Esophagus squamous epithelium (tissue), 5 donors: ENCODE data around the gene ADAMTS2. TPM values are rescaled to one million over a fixed set of nuclear protein-coding genes. Genes with fewer than 3 reads are reported as not detected.

ENCODE experiments used
- DNase-seq: peaks from one replicate; lab custom pipeline; 2025; lab: John Stamatoyannopoulos, UW
- H3K27ac ChIP-seq, 4 donors: fragments of 200-600 bp; sonication (generic); one replicate each; pipeline ENCODE4 v1.5.1; 2016 to 2019; ENCODE audit warnings: mild to moderate bottlenecking in 1 of 4
- H3K27me3 ChIP-seq, 4 donors: fragments of 200-600 bp; sonication (generic); 1 replicate in 3 of 4; 2 replicates in 1 of 4; pipeline versions ENCODE4 v1.5.1 to v1.6.0; 2017 to 2021; ENCODE audit warnings: antibody characterized with exemption in 1 of 4
- H3K36me3 ChIP-seq, 3 donors: fragments of 200-600 bp; sonication (generic); one replicate each; pipeline ENCODE4 v1.5.1; 2016 to 2019
- H3K4me1 ChIP-seq, 3 donors: fragments of 200-600 bp; sonication (generic); one replicate each; pipeline ENCODE4 v1.5.1; 2017 to 2019
- H3K4me3 ChIP-seq, 4 donors: fragments of 200-600 bp; sonication (generic); 1 replicate in 3 of 4; 2 replicates in 1 of 4; pipeline ENCODE4 v1.5.1; 2016 to 2019; ENCODE audit warnings: mild to moderate bottlenecking in 2 of 4, moderate library complexity in 1 of 4
- H3K9me3 ChIP-seq, 3 donors: fragments of 200-600 bp; sonication (generic); one replicate each; pipeline ENCODE4 v1.5.1; 2016 to 2019
- POLR2A ChIP-seq, 4 donors: fragments of 450-650 bp; IDR thresholded peaks; one replicate each; pipeline ENCODE4 v1.6.1; 2017; ENCODE audit warnings: antibody characterized with exemption in 4 of 4, mild to moderate bottlenecking in 4 of 4, moderate library complexity in 3 of 4
- WGBS, 2 donors: methylation state at CpG; one replicate each; pipeline ENCODE4 v1.1.5; 2018; 5-methylcytosine and 5-hydroxymethylcytosine counted together
- intact Hi-C: fragments of 100-400 bp; cut with DNase I; formaldehyde crosslinking; loops from one replicate; pipeline ENCODE4 v1.15.0; 2022
- total RNA-seq, 4 donors: library from RNA; depleted of rRNA; stranded (reverse); fragments of >200 nt; gene quantifications; one replicate each; pipeline ENCODE4 v1.1.0, GENCODE V29; 2016
- TF ChIP-seq, protein P1 (sequence below), 6 experiments: fragments of 450-650 bp in 4 of 6; fragments of 200-600 bp in 2 of 6; sonication (generic) in 2 of 6; IDR thresholded peaks; one replicate each; pipeline ENCODE4 v1.5.1; 2016 to 2019; ENCODE audit warnings: antibody characterized with exemption in 6 of 6, mild to moderate bottlenecking in 4 of 6, moderate library complexity in 4 of 6
- donor health status: DM: yes; HTN: yes; CAD: no.

The ADAMTS2 gene
- total RNA-seq, 4 donors from 2014 or later = 1.3 to 10.3 (median 5.2) TPM

DNA sequence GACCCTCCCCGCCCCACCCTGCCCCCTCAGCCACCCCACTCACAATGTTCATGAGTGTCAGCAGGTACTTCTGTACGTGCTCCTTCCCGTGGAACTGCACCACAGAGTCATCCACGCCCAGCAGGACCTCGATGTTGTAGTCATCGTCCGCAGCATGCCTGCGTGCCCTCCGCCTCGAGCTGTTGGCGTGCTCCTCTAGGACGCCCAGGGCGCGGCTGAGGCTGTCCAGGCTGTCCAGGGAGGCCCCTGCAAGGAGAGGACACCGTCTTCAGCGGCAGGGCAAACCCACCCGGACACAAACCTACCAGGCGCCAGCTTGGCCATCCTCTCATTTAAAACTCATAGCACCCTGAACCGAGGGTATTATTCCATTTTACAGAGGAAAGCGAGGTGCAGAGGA, 137.8 kb downstream of the ADAMTS2 start:
- Histone ChIP-seq H3K9me3 (no peaks in the 10 kb centered on the region), H3K27ac (no peak overlapping the region), H3K36me3 (no peaks in the 10 kb centered on the region), H3K4me3 (no peak overlapping the region), H3K4me1 (no peaks in the 10 kb centered on the region), H3K27me3 (peaks cover 0 to 5% (median 0%) of the 10 kb centered on the region in 4 donors)
- no peak for DNase-seq
- TF ChIP-seq, protein P1, sequence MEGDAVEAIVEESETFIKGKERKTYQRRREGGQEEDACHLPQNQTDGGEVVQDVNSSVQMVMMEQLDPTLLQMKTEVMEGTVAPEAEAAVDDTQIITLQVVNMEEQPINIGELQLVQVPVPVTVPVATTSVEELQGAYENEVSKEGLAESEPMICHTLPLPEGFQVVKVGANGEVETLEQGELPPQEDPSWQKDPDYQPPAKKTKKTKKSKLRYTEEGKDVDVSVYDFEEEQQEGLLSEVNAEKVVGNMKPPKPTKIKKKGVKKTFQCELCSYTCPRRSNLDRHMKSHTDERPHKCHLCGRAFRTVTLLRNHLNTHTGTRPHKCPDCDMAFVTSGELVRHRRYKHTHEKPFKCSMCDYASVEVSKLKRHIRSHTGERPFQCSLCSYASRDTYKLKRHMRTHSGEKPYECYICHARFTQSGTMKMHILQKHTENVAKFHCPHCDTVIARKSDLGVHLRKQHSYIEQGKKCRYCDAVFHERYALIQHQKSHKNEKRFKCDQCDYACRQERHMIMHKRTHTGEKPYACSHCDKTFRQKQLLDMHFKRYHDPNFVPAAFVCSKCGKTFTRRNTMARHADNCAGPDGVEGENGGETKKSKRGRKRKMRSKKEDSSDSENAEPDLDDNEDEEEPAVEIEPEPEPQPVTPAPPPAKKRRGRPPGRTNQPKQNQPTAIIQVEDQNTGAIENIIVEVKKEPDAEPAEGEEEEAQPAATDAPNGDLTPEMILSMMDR (IDR thresholded peaks at IDR 0.05) = no peak
- no peak for TF ChIP-seq POLR2A (IDR thresholded peaks at IDR 0.05)
- intact Hi-C loops = no loop called here
- 67% methylated on average over 11 of the region's 20 CpGs; no CpG with 5 or more reads in 1 of the 2 donors for WGBS, 2 donors

DNA sequence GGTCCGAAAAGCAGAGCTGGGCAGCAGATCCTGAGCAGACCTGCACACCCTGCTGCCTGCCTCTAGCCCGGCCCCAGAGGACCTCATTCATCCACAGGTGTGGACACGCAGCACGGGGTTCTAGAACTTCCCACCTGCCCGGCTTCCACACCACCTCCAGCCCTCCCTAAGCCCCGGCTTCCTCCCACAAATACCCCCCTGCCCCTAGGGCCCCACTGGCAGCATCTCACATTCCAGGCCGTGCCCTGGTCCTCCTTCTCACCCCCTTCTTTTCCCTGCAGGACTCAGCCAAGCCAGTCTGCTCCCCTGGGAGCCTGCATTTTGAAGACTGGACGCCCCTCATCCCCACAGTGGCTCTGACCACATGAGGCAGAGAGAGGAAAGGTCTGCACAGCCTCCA, 138.9 kb downstream of the ADAMTS2 start:
- Histone ChIP-seq H3K4me1 (no peaks in the 10 kb centered on the region), H3K27me3 (peaks cover 0 to 5% (median 0%) of the 10 kb centered on the region in 4 donors), H3K9me3 (no peaks in the 10 kb centered on the region), H3K36me3 (no peaks in the 10 kb centered on the region), H3K4me3 (no peak overlapping the region), H3K27ac (no peak overlapping the region)
- WGBS, 2 donors = 60 to 76% methylated on average over 1 to 7 of the region's 8 CpGs
- intact Hi-C loops = no loop called here
- no peak for DNase-seq
- TF ChIP-seq, protein P1 (IDR thresholded peaks at IDR 0.05) = no peak
- no peak for TF ChIP-seq POLR2A (IDR thresholded peaks at IDR 0.05)

DNA sequence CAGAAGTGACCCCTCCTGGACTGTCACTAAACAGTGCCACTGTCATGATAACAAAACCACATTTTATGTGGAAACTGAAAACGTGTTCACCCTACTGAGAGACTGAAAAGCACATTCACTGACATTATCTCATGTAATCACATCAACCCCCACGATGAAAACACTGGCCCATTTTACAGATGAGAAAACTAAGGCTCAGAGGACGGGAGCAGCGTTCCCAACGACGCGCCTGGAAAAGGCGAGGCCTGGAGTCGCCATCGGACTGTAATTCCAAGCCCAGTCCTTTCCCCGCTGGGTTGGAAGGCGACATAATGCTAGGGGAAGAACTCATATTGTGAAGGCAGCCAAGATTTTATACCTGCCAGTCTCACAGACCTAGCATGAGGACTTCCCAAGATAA, 140.0 kb downstream of the ADAMTS2 start:
- Histone ChIP-seq H3K4me1 (no peaks in the 10 kb centered on the region), H3K4me3 (no peak overlapping the region), H3K27me3 (peaks cover 0 to 3% (median 0%) of the 10 kb centered on the region in 4 donors), H3K9me3 (no peaks in the 10 kb centered on the region), H3K36me3 (no peaks in the 10 kb centered on the region), H3K27ac (no peak overlapping the region)
- 73 to 94% methylated on average over 6 to 11 of the region's 12 CpGs for WGBS, 2 donors
- no peak for DNase-seq
- TF ChIP-seq, protein P1 (IDR thresholded peaks at IDR 0.05) = no peak
- no peak for TF ChIP-seq POLR2A (IDR thresholded peaks at IDR 0.05)
- intact Hi-C loops = no loop called here

DNA sequence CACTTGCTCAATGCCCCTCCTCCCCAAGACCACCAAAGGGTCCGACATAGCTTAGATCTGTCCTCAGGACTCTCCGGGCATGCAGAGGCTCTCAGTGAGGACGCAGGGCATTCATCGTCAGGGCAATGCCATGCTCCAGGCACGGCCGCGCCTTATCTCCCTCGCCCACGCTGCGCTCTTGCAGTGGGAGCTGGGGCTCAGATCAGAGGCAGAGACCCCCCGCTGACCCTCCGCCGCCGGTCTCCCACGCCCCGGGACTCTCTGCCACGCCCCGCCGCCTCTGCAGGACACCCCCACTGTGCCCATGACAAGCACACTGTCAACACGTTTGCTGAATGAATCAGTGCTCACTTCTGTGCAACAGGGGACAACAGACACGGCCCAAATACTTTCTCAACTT, 140.7 kb downstream of the ADAMTS2 start:
- no peaks in the 10 kb centered on the region for H3K36me3 ChIP-seq
- H3K27ac ChIP-seq = no peak overlapping the region
- H3K27me3 ChIP-seq = no peaks in the 10 kb centered on the region
- H3K9me3 ChIP-seq = no peaks in the 10 kb centered on the region
- no peaks in the 10 kb centered on the region for H3K4me1 ChIP-seq
- H3K4me3 ChIP-seq = no peak overlapping the region
- no peak for TF ChIP-seq POLR2A (IDR thresholded peaks at IDR 0.05)
- TF ChIP-seq, protein P1 (IDR thresholded peaks at IDR 0.05) = no peak
- 71 to 72% methylated on average over 15 to 20 of the region's 21 CpGs for WGBS, 2 donors
- intact Hi-C loops = no loop called here
- DNase-seq = no peak

DNA sequence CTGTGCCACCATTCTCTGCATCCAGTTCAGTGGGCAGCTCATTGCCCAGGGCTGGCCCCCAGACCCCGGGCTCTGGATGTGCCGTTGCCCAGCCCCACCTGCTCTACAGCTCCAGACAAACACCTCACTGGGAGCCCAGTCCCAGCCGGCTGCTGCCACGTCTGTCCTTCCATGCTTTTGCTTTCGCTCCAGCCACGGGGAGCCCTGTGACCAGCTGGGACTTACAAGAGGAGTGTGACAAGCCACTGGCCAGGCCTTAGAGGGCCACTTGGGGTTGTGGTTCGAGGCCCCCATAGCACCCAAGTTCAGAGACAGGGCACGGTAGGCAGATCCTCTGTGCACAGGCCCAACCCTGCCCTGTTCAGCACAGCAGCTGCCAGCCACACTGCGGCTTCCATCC, 142.0 kb downstream of the ADAMTS2 start:
- H3K4me3 ChIP-seq = no peak overlapping the region
- H3K27me3 ChIP-seq = no peaks in the 10 kb centered on the region
- no peaks in the 10 kb centered on the region for H3K9me3 ChIP-seq
- no peak overlapping the region for H3K27ac ChIP-seq
- 68 to 69% methylated on average over 3 to 5 of the region's 9 CpGs for WGBS, 2 donors
- TF ChIP-seq POLR2A (IDR thresholded peaks at IDR 0.05) = no peak
- TF ChIP-seq, protein P1 (IDR thresholded peaks at IDR 0.05) = no peak
- intact Hi-C loops = no loop called here
- peaks cover 0 to 9% (median 0%) of the 10 kb centered on the region in 3 donors for H3K4me1 ChIP-seq
- no peak for DNase-seq
- no peaks in the 10 kb centered on the region for H3K36me3 ChIP-seq
